ENCODE data around the gene RAB44.
"Not testable (repeated sequence)": the region's sequence is repeated elsewhere in the genome, so short reads cannot be mapped to it uniquely, and the experiment has no call there.

The RAB44 gene

GRCh38 chr6:36697481-36697903, at the start of gene RAB44:
RAB44 (plus strand) TSS chr6:36697826; CDS start chr6:36704236, 6,410 bp downstream.
- peaks cover 39% of the 10 kb centered on the region for H3K4me1 Mint-ChIP-seq
- ATAC-seq = no peak
- H3K36me3 Mint-ChIP-seq (ENCODE audit: low read depth) = no peaks in the 10 kb centered on the region
- DNase-seq = no peak
- H3K4me3 Mint-ChIP-seq = no peak within 1 kb of the TSS
- peaks cover 1% of the 10 kb centered on the region for H3K27me3 Mint-ChIP-seq
- no peaks in the 10 kb centered on the region for H3K9me3 Mint-ChIP-seq
- peak within 1 kb of the TSS; percentile 25 for H3K27ac Mint-ChIP-seq

GRCh38 chr6:36649086-36649485, 48.5 kb upstream of the RAB44 start:
- DNase-seq (no peak), ATAC-seq (no peak)
- Mint-ChIP-seq H3K9me3 (no peaks in the 10 kb centered on the region), H3K27me3 (peaks cover under 1% of the 10 kb centered on the region), H3K36me3 (ENCODE audit: low read depth) (no peaks in the 10 kb centered on the region), H3K4me1 (no peaks in the 10 kb centered on the region), H3K4me3 (no peak overlapping the region), H3K27ac (no peak overlapping the region)

GRCh38 chr6:36649701-36650484, 47.7 kb upstream of the RAB44 start:
- Mint-ChIP-seq H3K4me3 (no peak overlapping the region), H3K4me1 (no peaks in the 10 kb centered on the region), H3K27ac (no peak overlapping the region), H3K36me3 (ENCODE audit: low read depth) (no peaks in the 10 kb centered on the region), H3K9me3 (no peaks in the 10 kb centered on the region), H3K27me3 (peaks cover 4% of the 10 kb centered on the region)
- DNase-seq (no peak), ATAC-seq (no peak)

GRCh38 chr6:36650848-36651478, 46.7 kb upstream of the RAB44 start:
- no peaks in the 10 kb centered on the region for H3K4me1 Mint-ChIP-seq
- no peaks in the 10 kb centered on the region for H3K9me3 Mint-ChIP-seq
- peaks cover 5% of the 10 kb centered on the region for H3K27me3 Mint-ChIP-seq
- DNase-seq (no peak), ATAC-seq (no peak)
- H3K27ac Mint-ChIP-seq = no peak overlapping the region
- H3K4me3 Mint-ChIP-seq = no peak overlapping the region
- H3K36me3 Mint-ChIP-seq (ENCODE audit: low read depth) = no peaks in the 10 kb centered on the region

- H3K27me3 Mint-ChIP-seq = peaks cover 8% of the 10 kb centered on the region
- no peaks in the 10 kb centered on the region for H3K9me3 Mint-ChIP-seq
- H3K27ac Mint-ChIP-seq = no peak overlapping the region
- H3K36me3 Mint-ChIP-seq (ENCODE audit: low read depth) = no peaks in the 10 kb centered on the region
- H3K4me1 Mint-ChIP-seq = peaks cover 3% of the 10 kb centered on the region
- DNase-seq (no peak), ATAC-seq (no peak)
- H3K4me3 Mint-ChIP-seq = no peak overlapping the region
Observed at GRCh38 chr6:36651659-36652379, 45.8 kb upstream of the RAB44 start.

GRCh38 chr6:36654469-36654868, 43.2 kb upstream of the RAB44 start:
- H3K4me1 Mint-ChIP-seq; DNase-seq; ATAC-seq; H3K27ac Mint-ChIP-seq; H3K36me3 Mint-ChIP-seq (ENCODE audit: low read depth); H3K4me3 Mint-ChIP-seq; H3K9me3 Mint-ChIP-seq: not testable (repeated sequence)
- peaks cover 22% of the 10 kb centered on the region for H3K27me3 Mint-ChIP-seq

GRCh38 chr6:36655085-36655724, 42.4 kb upstream of the RAB44 start:
- H3K27me3 Mint-ChIP-seq = peaks cover 27% of the 10 kb centered on the region
- ATAC-seq (no peak), DNase-seq (no peak)
- no peak overlapping the region for H3K4me3 Mint-ChIP-seq
- H3K9me3 Mint-ChIP-seq = no peaks in the 10 kb centered on the region
- H3K27ac Mint-ChIP-seq = no peak overlapping the region
- H3K36me3 Mint-ChIP-seq (ENCODE audit: low read depth) = no peaks in the 10 kb centered on the region
- peaks cover 3% of the 10 kb centered on the region for H3K4me1 Mint-ChIP-seq

- H3K4me1 Mint-ChIP-seq = peaks cover 3% of the 10 kb centered on the region
- no peak overlapping the region for H3K4me3 Mint-ChIP-seq
- H3K27me3 Mint-ChIP-seq = peaks cover 27% of the 10 kb centered on the region
- H3K36me3 Mint-ChIP-seq (ENCODE audit: low read depth) = no peaks in the 10 kb centered on the region
- ATAC-seq (no peak), DNase-seq (no peak)
- no peak overlapping the region for H3K27ac Mint-ChIP-seq
- no peaks in the 10 kb centered on the region for H3K9me3 Mint-ChIP-seq
Observed at GRCh38 chr6:36656441-36656840, 41.2 kb upstream of the RAB44 start.

GRCh38 chr6:36657271-36657670, 40.4 kb upstream of the RAB44 start:
- no peaks in the 10 kb centered on the region for H3K36me3 Mint-ChIP-seq (ENCODE audit: low read depth)
- peaks cover 4% of the 10 kb centered on the region for H3K4me1 Mint-ChIP-seq
- H3K9me3 Mint-ChIP-seq = no peaks in the 10 kb centered on the region
- ATAC-seq (no peak), DNase-seq (no peak)
- no peak overlapping the region for H3K4me3 Mint-ChIP-seq
- H3K27me3 Mint-ChIP-seq = peaks cover 27% of the 10 kb centered on the region
- H3K27ac Mint-ChIP-seq = no peak overlapping the region

GRCh38 chr6:36657942-36658544, 39.6 kb upstream of the RAB44 start:
- DNase-seq = no peak
- Mint-ChIP-seq H3K27ac (no peak overlapping the region), H3K9me3 (no peaks in the 10 kb centered on the region), H3K27me3 (peaks cover 30% of the 10 kb centered on the region), H3K4me1 (peaks cover 12% of the 10 kb centered on the region), H3K4me3 (no peak overlapping the region), H3K36me3 (ENCODE audit: low read depth) (no peaks in the 10 kb centered on the region)
- no peak for ATAC-seq

- ATAC-seq = no peak
- Mint-ChIP-seq H3K27ac (no peak overlapping the region), H3K4me1 (peaks cover 18% of the 10 kb centered on the region), H3K36me3 (ENCODE audit: low read depth) (no peaks in the 10 kb centered on the region), H3K9me3 (no peaks in the 10 kb centered on the region), H3K4me3 (no peak overlapping the region), H3K27me3 (peaks cover 31% of the 10 kb centered on the region)
- no peak for DNase-seq
Observed at GRCh38 chr6:36659271-36659670, 38.4 kb upstream of the RAB44 start.

- Mint-ChIP-seq H3K36me3 (ENCODE audit: low read depth) (no peaks in the 10 kb centered on the region), H3K27me3 (peaks cover 28% of the 10 kb centered on the region), H3K4me1 (peaks cover 20% of the 10 kb centered on the region), H3K27ac (no peak overlapping the region), H3K4me3 (no peak overlapping the region), H3K9me3 (no peaks in the 10 kb centered on the region)
- ATAC-seq = no peak
- DNase-seq = no peak
Observed at GRCh38 chr6:36660771-36661471, 36.7 kb upstream of the RAB44 start.

GRCh38 chr6:36662380-36662779, 35.2 kb upstream of the RAB44 start:
- no peak for ATAC-seq
- no peak overlapping the region for H3K27ac Mint-ChIP-seq
- H3K4me1 Mint-ChIP-seq = peaks cover 17% of the 10 kb centered on the region
- peaks cover 23% of the 10 kb centered on the region for H3K27me3 Mint-ChIP-seq
- DNase-seq = no peak
- no peaks in the 10 kb centered on the region for H3K9me3 Mint-ChIP-seq
- no peaks in the 10 kb centered on the region for H3K36me3 Mint-ChIP-seq (ENCODE audit: low read depth)
- no peak overlapping the region for H3K4me3 Mint-ChIP-seq

- H3K4me3 Mint-ChIP-seq = no peak overlapping the region
- peaks cover 23% of the 10 kb centered on the region for H3K27me3 Mint-ChIP-seq
- H3K27ac Mint-ChIP-seq = no peak overlapping the region
- DNase-seq = no peak
- H3K9me3 Mint-ChIP-seq = no peaks in the 10 kb centered on the region
- H3K36me3 Mint-ChIP-seq (ENCODE audit: low read depth) = no peaks in the 10 kb centered on the region
- ATAC-seq = no peak
- H3K4me1 Mint-ChIP-seq = peaks cover 17% of the 10 kb centered on the region
Observed at GRCh38 chr6:36662827-36663256, 34.8 kb upstream of the RAB44 start.
